ENCODE data around the gene LYZ.
"Not testable (repeated sequence)": the region's sequence is repeated elsewhere in the genome, so short reads cannot be mapped to it uniquely, and the experiment has no call there.

Gene LYZ

GRCh38 chr12:69348162-69348938 lies at the start of gene LYZ:
LYZ (plus strand) TSS chr12:69348381; CDS start chr12:69348409, 28 bp downstream.
- no peak for DNase-seq

DNA sequence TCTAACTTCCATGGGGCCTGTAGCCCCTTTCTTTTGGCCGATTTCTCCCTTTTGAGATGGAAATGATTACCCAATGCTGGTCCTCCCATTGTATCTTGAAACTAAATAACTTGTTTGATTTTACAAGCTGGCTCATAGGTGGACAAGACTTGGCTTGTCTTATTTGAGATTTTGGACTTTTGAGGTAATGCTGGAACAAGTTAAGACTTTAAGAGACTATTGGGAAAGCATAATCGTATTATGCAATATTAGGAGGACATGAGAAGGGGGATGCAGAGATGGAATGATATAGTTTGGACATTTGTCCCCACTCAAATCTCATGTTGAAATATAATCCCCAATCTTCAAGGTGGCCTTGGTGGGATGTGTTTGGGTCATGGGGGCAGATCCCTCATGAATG lies 49.2 kb upstream of the LYZ start:
- DNase-seq: no peak

GRCh38 chr12:69304284-69304683 lies 43.9 kb upstream of the LYZ start:
- DNase-seq: no peak

- DNase-seq: no peak
These were observed 38.7 kb upstream of the LYZ start for GRCh38 chr12:69309461-69309860.

DNA sequence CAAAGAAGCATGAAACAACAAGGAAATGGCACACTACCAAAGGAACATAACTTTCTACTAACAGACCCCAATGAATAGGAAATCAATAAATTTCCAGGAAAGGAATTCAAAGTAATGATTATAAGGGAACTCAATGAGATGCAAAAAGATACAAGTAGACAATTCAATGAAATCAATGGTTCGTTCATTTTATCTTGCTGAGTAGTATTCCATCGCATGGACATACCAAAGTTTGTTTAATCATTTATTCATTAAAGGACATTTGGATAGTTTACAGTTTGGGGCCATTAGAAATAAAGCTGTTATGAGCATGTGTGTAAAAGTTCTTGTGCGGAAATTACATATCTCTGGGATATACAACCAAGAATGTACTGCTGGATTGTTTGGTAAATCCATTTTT lies 35.0 kb upstream of the LYZ start:
- DNase-seq: no peak

DNA sequence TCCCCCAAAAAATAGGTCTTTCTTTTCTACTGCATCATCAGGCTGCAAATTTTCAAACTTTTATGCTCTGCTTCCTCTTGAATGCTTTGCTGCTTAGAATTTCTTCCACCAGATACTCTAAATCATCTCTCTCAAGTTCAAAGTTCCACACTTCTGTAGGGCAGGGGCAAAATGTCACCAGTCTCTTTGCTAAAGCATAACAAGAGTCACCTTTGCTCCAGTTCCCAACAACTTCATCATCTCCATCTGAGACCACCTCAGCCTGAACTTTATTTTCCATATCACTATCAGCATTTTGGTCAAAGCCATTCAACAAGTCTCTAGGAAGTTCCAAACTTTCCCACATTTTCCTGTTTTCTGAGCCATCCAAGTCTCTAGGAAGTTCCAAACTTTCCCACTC lies 31.4 kb upstream of the LYZ start:
- DNase-seq: not testable (repeated sequence)

GRCh38 chr12:69317233-69317632 lies 30.9 kb upstream of the LYZ start:
- DNase-seq: not testable (repeated sequence)

- DNase-seq: no peak
These were observed 30.0 kb upstream of the LYZ start for GRCh38 chr12:69318225-69318624.

DNA sequence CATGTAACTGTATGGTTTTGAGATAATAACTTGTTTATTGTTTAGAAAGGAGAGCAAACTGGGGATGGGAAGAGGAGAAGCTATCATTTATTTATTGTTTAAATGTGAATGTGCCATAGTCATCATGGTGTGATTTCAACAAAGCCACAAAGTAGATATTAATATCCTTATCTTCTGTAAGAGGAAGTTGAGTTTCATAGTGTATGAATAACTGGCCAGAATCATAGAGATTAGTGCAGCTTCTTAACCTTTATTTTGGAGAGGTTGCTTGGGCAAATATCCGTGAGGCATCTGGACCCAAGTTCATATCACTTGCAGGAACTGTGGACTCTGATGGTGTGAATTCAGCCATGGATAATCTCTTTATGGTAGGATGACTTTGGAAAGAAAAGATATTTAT lies 26.8 kb upstream of the LYZ start:
- no peak for DNase-seq

GRCh38 chr12:69324797-69325466 lies 23.2 kb upstream of the LYZ start:
- no peak for DNase-seq

- no peak for DNase-seq
These were observed 19.8 kb upstream of the LYZ start for GRCh38 chr12:69328426-69328825.

DNA sequence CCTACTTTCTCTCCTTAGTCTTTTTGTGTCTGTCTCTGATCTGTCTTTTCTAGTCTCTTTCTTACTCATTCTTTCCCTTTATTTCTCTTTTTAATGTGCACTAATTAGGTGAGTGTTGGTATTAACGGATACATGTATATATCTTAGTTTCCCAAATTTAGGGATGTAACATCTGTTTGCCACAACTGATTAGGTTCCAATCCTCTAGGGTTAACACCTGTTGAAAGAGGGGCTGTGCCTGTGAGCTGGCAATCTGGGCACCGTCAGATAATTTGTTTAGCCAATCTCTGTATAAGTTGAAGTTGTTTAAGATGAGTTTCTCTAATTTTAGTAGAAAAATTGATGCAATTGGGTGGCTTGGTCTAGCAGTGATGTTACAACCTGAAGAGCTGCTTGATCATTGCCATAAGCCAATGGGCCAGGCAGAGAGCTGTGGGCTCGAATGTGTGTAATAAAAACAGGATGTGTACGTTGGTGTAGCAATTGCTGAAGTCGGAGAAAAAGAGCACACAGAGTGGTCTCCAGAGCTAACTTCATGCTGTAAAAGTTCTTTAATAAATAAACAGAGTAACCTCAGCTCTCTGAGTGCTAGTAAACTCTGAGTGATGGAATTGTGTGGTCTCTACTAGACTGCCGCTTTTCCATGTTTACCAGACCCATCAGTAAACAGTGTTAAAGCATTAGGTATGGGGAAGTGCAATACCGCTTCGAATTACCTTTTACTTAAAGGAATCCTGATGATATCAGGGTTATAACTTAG lies 18.3 kb upstream of the LYZ start:
- DNase-seq: no peak

GRCh38 chr12:69330475-69331473 lies 17.4 kb upstream of the LYZ start:
- peak; percentile 37 for DNase-seq

GRCh38 chr12:69331519-69331908 lies 16.7 kb upstream of the LYZ start:
- DNase-seq: no peak

GRCh38 chr12:69331909-69332684 lies 16.1 kb upstream of the LYZ start:
- DNase-seq: no peak

- DNase-seq: no peak
These were observed 15.3 kb upstream of the LYZ start for GRCh38 chr12:69332815-69333358.

DNA sequence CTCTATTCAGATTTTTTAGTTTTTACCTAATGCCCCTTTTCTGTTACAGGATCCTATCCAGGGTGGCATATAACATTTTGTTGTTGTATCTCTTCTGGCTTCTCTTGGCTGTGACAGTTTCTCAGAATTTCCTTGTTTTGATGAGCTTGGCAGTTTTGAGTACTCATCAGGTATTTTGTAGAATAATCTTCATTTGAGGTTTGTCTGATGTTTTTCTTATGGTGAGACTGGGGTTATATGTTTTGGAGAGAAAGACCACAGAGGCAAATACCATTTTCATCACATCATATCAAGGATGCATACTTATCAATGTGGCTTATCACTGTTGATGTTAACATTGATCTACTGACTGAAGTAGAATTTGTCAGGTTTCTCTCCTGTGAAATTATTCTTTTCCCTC lies 14.0 kb upstream of the LYZ start:
- DNase-seq: no peak

- no peak for DNase-seq
These were observed 10.7 kb upstream of the LYZ start for GRCh38 chr12:69337311-69338090.

DNA sequence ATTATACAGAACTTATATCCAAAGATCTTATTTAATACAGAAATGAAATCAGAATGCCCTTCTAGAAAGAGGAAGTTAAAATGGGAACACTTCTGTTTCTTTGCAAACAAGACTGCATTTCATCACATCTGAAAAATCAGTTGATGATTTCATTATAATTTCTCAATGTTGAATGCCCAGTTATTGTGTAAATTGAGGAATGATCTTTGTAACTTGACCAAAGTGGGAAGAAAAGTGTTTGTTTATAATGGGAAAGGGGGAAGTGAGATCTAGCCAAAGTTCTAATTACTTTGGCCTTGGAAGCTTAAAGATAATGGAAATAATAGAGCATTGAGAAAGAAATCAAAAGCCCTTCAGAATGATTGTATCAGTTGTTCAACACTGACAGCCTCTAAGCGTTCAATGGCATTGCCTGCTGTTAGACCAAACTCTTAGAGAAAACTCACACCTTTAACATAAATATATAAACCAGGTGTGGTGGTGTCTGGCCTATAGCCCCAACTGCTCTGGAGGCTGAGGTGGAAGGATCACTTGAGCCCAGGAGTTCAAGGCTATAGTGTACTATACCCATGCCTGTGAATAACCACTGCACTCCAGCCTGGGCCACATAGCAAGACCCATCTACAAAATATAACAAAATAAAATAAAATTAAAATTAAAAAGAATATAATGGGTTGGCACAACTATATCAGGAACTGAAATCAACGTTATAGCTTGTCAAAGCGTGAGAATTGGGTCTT lies 9.9 kb upstream of the LYZ start:
- no peak for DNase-seq

GRCh38 chr12:69338936-69339335 lies 9.2 kb upstream of the LYZ start:
- no peak for DNase-seq

All from NCI-H1105 treated with DMSO at 0.1 percent for 48 hours (cell line).